Astrocyte (in vitro differentiated cells and primary cell): ENCODE results near the gene CTCFL.

Experiments
- EZH2 ChIP-seq: IDR thresholded peaks from 2 replicates; pipeline ENCODE4 v1.6.1; 2012; ENCODE audit warnings: mild to moderate bottlenecking, low read length, inconsistent platforms; ENCODE audit not compliant: insufficient read depth
- TF ChIP-seq, protein P1 (sequence below): IDR thresholded peaks from 2 replicates; pipeline ENCODE4 v1.5.1; 2011; ENCODE audit warnings: low read depth, mild to moderate bottlenecking, inconsistent platforms, low read length, moderate library complexity; ENCODE audit not compliant: insufficient read depth

DNA sequence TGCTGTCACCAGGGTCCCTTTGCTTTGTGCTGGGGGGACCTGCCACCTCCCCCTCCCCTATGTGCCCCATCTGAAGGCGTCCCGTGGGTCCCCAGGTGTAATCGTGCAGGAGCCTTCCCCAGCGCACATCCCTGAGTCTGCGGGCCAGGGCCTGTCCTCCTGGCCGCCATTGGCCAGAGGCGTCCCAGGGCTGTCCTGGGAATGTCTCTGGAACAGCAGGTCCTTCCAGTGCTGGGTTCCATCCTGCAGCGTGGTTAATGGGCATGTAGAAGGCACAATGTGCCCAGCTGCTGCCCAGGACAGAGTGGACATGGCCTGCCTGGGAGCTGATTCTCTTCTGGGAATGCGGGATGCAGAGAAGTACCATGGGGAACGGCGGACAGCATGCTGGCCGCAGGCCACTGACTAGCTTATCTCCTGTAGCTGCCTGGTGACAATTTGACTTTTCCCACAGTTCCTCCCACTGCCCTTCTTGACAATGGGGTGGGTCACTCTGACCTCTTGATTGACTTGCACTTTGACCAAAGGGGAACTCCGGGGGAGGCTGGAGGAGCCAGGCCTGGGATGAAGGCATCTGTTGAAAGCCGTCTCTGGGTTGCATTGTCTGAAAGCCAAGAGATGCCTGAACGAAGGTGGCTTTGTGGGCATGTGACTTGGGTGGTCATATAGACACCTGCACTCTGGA, 64.0 kb downstream of the CTCFL start:
- TF ChIP-seq, protein P1, sequence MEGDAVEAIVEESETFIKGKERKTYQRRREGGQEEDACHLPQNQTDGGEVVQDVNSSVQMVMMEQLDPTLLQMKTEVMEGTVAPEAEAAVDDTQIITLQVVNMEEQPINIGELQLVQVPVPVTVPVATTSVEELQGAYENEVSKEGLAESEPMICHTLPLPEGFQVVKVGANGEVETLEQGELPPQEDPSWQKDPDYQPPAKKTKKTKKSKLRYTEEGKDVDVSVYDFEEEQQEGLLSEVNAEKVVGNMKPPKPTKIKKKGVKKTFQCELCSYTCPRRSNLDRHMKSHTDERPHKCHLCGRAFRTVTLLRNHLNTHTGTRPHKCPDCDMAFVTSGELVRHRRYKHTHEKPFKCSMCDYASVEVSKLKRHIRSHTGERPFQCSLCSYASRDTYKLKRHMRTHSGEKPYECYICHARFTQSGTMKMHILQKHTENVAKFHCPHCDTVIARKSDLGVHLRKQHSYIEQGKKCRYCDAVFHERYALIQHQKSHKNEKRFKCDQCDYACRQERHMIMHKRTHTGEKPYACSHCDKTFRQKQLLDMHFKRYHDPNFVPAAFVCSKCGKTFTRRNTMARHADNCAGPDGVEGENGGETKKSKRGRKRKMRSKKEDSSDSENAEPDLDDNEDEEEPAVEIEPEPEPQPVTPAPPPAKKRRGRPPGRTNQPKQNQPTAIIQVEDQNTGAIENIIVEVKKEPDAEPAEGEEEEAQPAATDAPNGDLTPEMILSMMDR = no peak
- TF ChIP-seq EZH2 = no peak
